ENCODE measurements around the gene PARD6G.

GRCh38 chr18:80198391-80198790, 48.9 kb downstream of the PARD6G start:
- TF ChIP-seq ZBTB26 (CRISPR knock-in tag; IDR thresholded peaks at IDR 0.05), result no peak
- no peak for TF ChIP-seq NFYB (IDR thresholded peaks at IDR 0.05; ENCODE audit: extremely low read depth, insufficient read length)
- TF ChIP-seq, protein P1, sequence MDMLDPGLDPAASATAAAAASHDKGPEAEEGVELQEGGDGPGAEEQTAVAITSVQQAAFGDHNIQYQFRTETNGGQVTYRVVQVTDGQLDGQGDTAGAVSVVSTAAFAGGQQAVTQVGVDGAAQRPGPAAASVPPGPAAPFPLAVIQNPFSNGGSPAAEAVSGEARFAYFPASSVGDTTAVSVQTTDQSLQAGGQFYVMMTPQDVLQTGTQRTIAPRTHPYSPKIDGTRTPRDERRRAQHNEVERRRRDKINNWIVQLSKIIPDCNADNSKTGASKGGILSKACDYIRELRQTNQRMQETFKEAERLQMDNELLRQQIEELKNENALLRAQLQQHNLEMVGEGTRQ (CRISPR knock-in tag; IDR thresholded peaks at IDR 0.05), result no peak
- TF ChIP-seq FOSL1 (tag; conservative IDR thresholded peaks at IDR 0.05), result no peak
- TF ChIP-seq ZNF253 (CRISPR knock-in tag; conservative IDR thresholded peaks at IDR 0.05), result no peak
- no peak for TF ChIP-seq RUNX1 (IDR thresholded peaks at IDR 0.05; ENCODE audit: low read depth)
- no peak for TF ChIP-seq CBX5 (IDR thresholded peaks at IDR 0.05; ENCODE audit: borderline replicate concordance, low read depth)
- TF ChIP-seq, protein P2, sequence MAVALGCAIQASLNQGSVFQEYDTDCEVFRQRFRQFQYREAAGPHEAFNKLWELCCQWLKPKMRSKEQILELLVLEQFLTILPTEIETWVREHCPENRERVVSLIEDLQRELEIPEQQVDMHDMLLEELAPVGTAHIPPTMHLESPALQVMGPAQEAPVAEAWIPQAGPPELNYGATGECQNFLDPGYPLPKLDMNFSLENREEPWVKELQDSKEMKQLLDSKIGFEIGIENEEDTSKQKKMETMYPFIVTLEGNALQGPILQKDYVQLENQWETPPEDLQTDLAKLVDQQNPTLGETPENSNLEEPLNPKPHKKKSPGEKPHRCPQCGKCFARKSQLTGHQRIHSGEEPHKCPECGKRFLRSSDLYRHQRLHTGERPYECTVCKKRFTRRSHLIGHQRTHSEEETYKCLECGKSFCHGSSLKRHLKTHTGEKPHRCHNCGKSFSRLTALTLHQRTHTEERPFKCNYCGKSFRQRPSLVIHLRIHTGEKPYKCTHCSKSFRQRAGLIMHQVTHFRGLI (CRISPR knock-in tag; IDR thresholded peaks at IDR 0.05), result no peak
- no peak for TF ChIP-seq EP300 (IDR thresholded peaks at IDR 0.05; ENCODE audit: low read length)
- no peak for TF ChIP-seq CTCF (IDR thresholded peaks at IDR 0.05 in 2 of 3, conservative IDR thresholded peaks at IDR 0.05 in 1 of 3; ENCODE audit: insufficient read depth in 2 of 3, low read depth in 1 of 3, low read length in 3 of 3)
- TF ChIP-seq NFE2L1 (tag; IDR thresholded peaks at IDR 0.05; ENCODE audit: borderline replicate concordance, low read depth), result no peak
- no peak for TF ChIP-seq SMARCA5 (IDR thresholded peaks at IDR 0.05)
- TF ChIP-seq POLR2A (conservative IDR thresholded peaks at IDR 0.05), result no peak
